ENCODE results near the gene GABRG3.

The GABRG3 gene

GRCh38 chr15:27506752-27507151, 535.8 kb downstream of the GABRG3 start:
- DNase-seq (ENCODE audit: low read depth), result no peak

- no peak for DNase-seq (ENCODE audit: low read depth)
Measured at GRCh38 chr15:27509014-27509413, 538.0 kb downstream of the GABRG3 start.

GRCh38 chr15:27512281-27513001, 541.5 kb downstream of the GABRG3 start:
- DNase-seq (ENCODE audit: low read depth), result no peak

GRCh38 chr15:27514526-27514925, 543.5 kb downstream of the GABRG3 start:
- no peak for DNase-seq (ENCODE audit: low read depth)

- DNase-seq (ENCODE audit: low read depth), result no peak
Measured at GRCh38 chr15:27527490-27528067, 556.6 kb downstream of the GABRG3 start.

GRCh38 chr15:27529399-27529798, 558.4 kb downstream of the GABRG3 start:
- DNase-seq (ENCODE audit: low read depth), result no peak

- no peak for DNase-seq (ENCODE audit: low read depth)
Measured at GRCh38 chr15:27530994-27531393, 560.0 kb downstream of the GABRG3 start.

GRCh38 chr15:27532358-27532757, 561.4 kb downstream of the GABRG3 start:
- no peak for DNase-seq (ENCODE audit: low read depth)

- no peak for DNase-seq (ENCODE audit: low read depth)
Measured at GRCh38 chr15:27535445-27536129, 564.6 kb downstream of the GABRG3 start.

GRCh38 chr15:27538325-27538724, 567.3 kb downstream of the GABRG3 start:
- DNase-seq (ENCODE audit: low read depth), result no peak

GRCh38 chr15:27541581-27541980, 570.6 kb downstream of the GABRG3 start:
- DNase-seq (ENCODE audit: low read depth), result no peak

GRCh38 chr15:27545494-27546255, 574.7 kb downstream of the GABRG3 start:
- DNase-seq (ENCODE audit: low read depth), result no peak

- DNase-seq (ENCODE audit: low read depth), result no peak
Measured at GRCh38 chr15:27549746-27550145, 578.8 kb downstream of the GABRG3 start.

GRCh38 chr15:27550635-27551034, 579.7 kb downstream of the GABRG3 start:
- DNase-seq (ENCODE audit: low read depth), result no peak

GRCh38 chr15:27561816-27562215, 590.8 kb downstream of the GABRG3 start:
- no peak for DNase-seq (ENCODE audit: low read depth)

GRCh38 chr15:27563765-27564370, 592.9 kb downstream of the GABRG3 start:
- DNase-seq (ENCODE audit: low read depth), result no peak

- no peak for DNase-seq (ENCODE audit: low read depth)
Measured at GRCh38 chr15:27564656-27565055, 593.7 kb downstream of the GABRG3 start.

- no peak for DNase-seq (ENCODE audit: low read depth)
Measured at GRCh38 chr15:27570746-27571145, 599.8 kb downstream of the GABRG3 start.

- no peak for DNase-seq (ENCODE audit: low read depth)
Measured at GRCh38 chr15:27573805-27574485, 603.0 kb downstream of the GABRG3 start.

- no peak for DNase-seq (ENCODE audit: low read depth)
Measured at GRCh38 chr15:27574541-27575054, 603.6 kb downstream of the GABRG3 start.

- no peak for DNase-seq (ENCODE audit: low read depth)
Measured at GRCh38 chr15:27575521-27575920, 604.5 kb downstream of the GABRG3 start.
